ENCODE measurements around the gene NTM. TPM values are rescaled to one million over a fixed set of nuclear protein-coding genes. Genes with fewer than 3 reads are reported as not detected.

The NTM gene
- polyA plus RNA-seq, 4 donors = 0.94 to 3.1 (median 1.4) TPM; not detected in 1

DNA sequence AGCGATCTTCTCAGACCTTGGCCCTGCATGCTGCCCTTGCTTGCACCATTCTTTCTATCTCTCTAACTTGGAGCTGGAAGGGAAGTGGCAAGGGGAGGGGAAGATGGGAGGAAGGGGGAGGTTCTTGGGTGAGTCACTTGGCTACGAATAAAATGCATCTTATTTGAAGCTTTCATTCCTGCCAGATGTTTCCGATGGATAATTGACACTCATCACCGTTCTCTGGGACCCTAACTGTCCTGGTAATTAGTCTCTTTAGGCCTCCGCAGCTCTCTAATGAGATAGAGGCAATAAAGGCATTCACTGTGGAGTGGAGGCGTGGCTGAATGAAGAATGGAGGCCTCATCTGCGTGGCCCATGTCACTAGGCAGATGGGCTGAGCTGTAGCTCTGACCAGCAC, 960.1 kb downstream of the NTM start:
- FAIRE-seq (no peak), DNase-seq (no peak)
- 67 to 75% (median 69%) methylated on average over 7 of the region's 7 CpGs for WGBS, 3 donors
- H3K27me3 ChIP-seq (ENCODE audit: control insufficient read depth in 3 of 3, insufficient read depth in 3 of 3, low read length in 3 of 3) = no peaks in the 10 kb centered on the region
- H3K9me3 ChIP-seq (ENCODE audit: control insufficient read depth in 2 of 2, insufficient read depth in 1 of 2, low read depth in 1 of 2, low read length in 1 of 2) = no peaks in the 10 kb centered on the region
- no peak overlapping the region for H3K27ac ChIP-seq (ENCODE audit: low read depth in 1 of 3, low read length in 2 of 3)
- H3K4me1 ChIP-seq (ENCODE audit: control insufficient read depth in 3 of 3, insufficient read depth in 2 of 3, low read depth in 1 of 3, low read length in 2 of 3) = no peaks in the 10 kb centered on the region
- H3K36me3 ChIP-seq (ENCODE audit: control insufficient read depth in 3 of 3, insufficient read depth in 2 of 3, low read depth in 1 of 3, low read length in 3 of 3) = no peaks in the 10 kb centered on the region
- H3K4me3 ChIP-seq (ENCODE audit: low read depth in 1 of 3, low read length in 3 of 3) = no peak overlapping the region

DNA sequence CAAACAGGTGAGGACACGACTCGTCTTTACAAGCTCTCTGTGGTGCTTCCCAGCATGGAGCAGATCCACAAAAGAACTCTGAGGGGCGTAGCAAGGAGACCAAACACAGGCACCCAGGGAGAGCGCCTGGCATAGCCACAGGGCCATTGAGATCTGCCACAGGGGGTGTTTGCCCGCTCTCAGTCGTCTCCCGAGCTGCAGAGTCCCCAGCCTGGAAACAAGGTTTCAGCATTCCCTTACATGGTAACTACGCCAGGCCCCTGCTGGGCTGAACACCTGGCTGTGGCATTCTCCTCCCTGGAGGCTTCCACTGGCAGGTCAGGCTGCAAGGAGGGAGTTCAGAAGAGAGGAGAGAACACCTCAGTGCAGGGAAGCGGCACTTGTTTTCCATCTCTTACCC, 962.1 kb downstream of the NTM start:
- DNase-seq (no peak), FAIRE-seq (no peak)
- Histone ChIP-seq H3K4me1 (ENCODE audit: control insufficient read depth in 3 of 3, insufficient read depth in 2 of 3, low read depth in 1 of 3, low read length in 2 of 3) (no peaks in the 10 kb centered on the region), H3K9me3 (ENCODE audit: control insufficient read depth in 2 of 2, insufficient read depth in 1 of 2, low read depth in 1 of 2, low read length in 1 of 2) (no peaks in the 10 kb centered on the region), H3K27me3 (ENCODE audit: control insufficient read depth in 3 of 3, insufficient read depth in 3 of 3, low read length in 3 of 3) (no peaks in the 10 kb centered on the region), H3K27ac (ENCODE audit: low read depth in 1 of 3, low read length in 2 of 3) (no peak overlapping the region), H3K36me3 (ENCODE audit: control insufficient read depth in 3 of 3, insufficient read depth in 2 of 3, low read depth in 1 of 3, low read length in 3 of 3) (no peaks in the 10 kb centered on the region), H3K4me3 (ENCODE audit: low read depth in 1 of 3, low read length in 3 of 3) (no peak overlapping the region)
- 63 to 68% (median 67%) methylated on average over 9 of the region's 9 CpGs for WGBS, 3 donors

DNA sequence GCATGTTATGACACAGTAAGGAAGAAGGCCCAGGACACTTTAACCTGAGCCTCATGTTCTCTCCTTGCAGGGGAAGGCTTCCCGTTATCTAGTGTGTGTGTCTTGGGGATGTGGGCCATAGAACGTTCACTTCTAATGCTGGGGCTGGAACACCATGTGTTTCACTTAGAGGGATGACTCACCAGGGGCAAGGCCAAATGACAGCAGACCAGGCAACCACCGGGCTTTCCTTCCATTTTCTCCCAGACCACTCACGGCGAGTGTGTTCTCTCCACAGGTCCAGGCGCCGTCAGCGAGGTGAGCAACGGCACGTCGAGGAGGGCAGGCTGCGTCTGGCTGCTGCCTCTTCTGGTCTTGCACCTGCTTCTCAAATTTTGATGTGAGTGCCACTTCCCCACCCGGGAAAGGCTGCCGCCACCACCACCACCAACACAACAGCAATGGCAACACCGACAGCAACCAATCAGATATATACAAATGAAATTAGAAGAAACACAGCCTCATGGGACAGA, 964.4 kb downstream of the NTM start:
- no peaks in the 10 kb centered on the region for H3K27me3 ChIP-seq (ENCODE audit: control insufficient read depth in 3 of 3, insufficient read depth in 3 of 3, low read length in 3 of 3)
- H3K27ac ChIP-seq (ENCODE audit: low read depth in 1 of 3, low read length in 2 of 3) = no peak overlapping the region
- 89 to 92% (median 90%) methylated on average over 15 of the region's 15 CpGs for WGBS, 3 donors
- H3K9me3 ChIP-seq (ENCODE audit: control insufficient read depth in 2 of 2, insufficient read depth in 1 of 2, low read depth in 1 of 2, low read length in 1 of 2) = no peaks in the 10 kb centered on the region
- H3K36me3 ChIP-seq (ENCODE audit: control insufficient read depth in 3 of 3, insufficient read depth in 2 of 3, low read depth in 1 of 3, low read length in 3 of 3) = no peaks in the 10 kb centered on the region
- H3K4me1 ChIP-seq (ENCODE audit: control insufficient read depth in 3 of 3, insufficient read depth in 2 of 3, low read depth in 1 of 3, low read length in 2 of 3) = no peaks in the 10 kb centered on the region
- H3K4me3 ChIP-seq (ENCODE audit: low read depth in 1 of 3, low read length in 3 of 3) = no peak overlapping the region
- DNase-seq (no peak), FAIRE-seq (no peak)

DNA sequence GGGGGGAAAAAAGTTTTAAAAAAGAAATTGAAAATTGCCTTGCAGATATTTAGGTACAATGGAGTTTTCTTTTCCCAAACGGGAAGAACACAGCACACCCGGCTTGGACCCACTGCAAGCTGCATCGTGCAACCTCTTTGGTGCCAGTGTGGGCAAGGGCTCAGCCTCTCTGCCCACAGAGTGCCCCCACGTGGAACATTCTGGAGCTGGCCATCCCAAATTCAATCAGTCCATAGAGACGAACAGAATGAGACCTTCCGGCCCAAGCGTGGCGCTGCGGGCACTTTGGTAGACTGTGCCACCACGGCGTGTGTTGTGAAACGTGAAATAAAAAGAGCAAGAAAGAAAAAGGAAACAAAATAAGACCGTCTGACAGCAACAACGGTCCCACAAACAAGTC, 964.9 kb downstream of the NTM start:
- H3K4me3 ChIP-seq (ENCODE audit: low read depth in 1 of 3, low read length in 3 of 3) = no peak overlapping the region
- 87 to 88% (median 88%) methylated on average over 14 of the region's 14 CpGs for WGBS, 3 donors
- no peaks in the 10 kb centered on the region for H3K9me3 ChIP-seq (ENCODE audit: control insufficient read depth in 2 of 2, insufficient read depth in 1 of 2, low read depth in 1 of 2, low read length in 1 of 2)
- H3K27me3 ChIP-seq (ENCODE audit: control insufficient read depth in 3 of 3, insufficient read depth in 3 of 3, low read length in 3 of 3) = no peaks in the 10 kb centered on the region
- FAIRE-seq (no peak), DNase-seq (no peak)
- no peaks in the 10 kb centered on the region for H3K36me3 ChIP-seq (ENCODE audit: control insufficient read depth in 3 of 3, insufficient read depth in 2 of 3, low read depth in 1 of 3, low read length in 3 of 3)
- no peaks in the 10 kb centered on the region for H3K4me1 ChIP-seq (ENCODE audit: control insufficient read depth in 3 of 3, insufficient read depth in 2 of 3, low read depth in 1 of 3, low read length in 2 of 3)
- no peak overlapping the region for H3K27ac ChIP-seq (ENCODE audit: low read depth in 1 of 3, low read length in 2 of 3)

DNA sequence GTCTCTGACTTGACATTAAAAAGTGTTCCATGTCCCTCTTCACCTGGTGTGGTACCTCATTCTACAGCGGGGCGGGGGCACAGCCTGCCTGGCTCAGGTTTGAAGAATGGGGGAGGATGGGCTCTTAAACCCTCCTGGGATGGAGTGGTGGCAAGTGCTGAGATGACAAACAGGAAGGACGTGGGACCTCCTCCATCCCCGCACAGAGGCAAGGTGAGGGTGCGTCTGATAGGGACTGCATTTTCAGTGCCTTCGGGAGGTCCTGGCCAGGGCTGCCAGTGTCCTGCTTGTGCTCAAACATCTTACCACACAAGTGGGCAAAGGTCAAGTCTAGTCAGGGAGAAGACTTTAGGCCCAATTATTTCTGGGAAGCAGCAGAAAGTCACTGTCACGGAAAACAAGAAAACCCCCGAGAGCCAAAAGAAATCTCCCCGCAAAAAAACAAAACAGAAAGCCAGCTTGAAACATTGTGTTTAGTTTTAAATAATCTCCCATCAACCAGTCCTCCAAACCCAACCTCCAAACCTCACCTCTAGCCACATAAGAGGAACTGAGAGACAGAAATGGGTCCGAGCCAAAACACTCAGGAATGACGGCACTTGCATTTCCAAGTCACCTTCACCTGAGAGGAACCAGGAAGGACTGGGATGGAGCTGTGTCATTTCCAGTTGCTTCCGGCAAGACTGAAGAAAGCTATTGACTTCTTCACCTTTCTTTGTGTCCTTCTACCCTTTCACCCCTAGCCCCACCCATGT, 966.5 kb downstream of the NTM start:
- FAIRE-seq (no peak), DNase-seq (no peak)
- H3K27ac ChIP-seq (ENCODE audit: low read depth in 1 of 3, low read length in 2 of 3) = no peak overlapping the region
- H3K9me3 ChIP-seq (ENCODE audit: control insufficient read depth in 2 of 2, insufficient read depth in 1 of 2, low read depth in 1 of 2, low read length in 1 of 2) = no peaks in the 10 kb centered on the region
- 81 to 83% (median 82%) methylated on average over 12 of the region's 12 CpGs for WGBS, 3 donors
- H3K4me3 ChIP-seq (ENCODE audit: low read depth in 1 of 3, low read length in 3 of 3) = no peak overlapping the region
- no peaks in the 10 kb centered on the region for H3K36me3 ChIP-seq (ENCODE audit: control insufficient read depth in 3 of 3, insufficient read depth in 2 of 3, low read depth in 1 of 3, low read length in 3 of 3)
- no peaks in the 10 kb centered on the region for H3K27me3 ChIP-seq (ENCODE audit: control insufficient read depth in 3 of 3, insufficient read depth in 3 of 3, low read length in 3 of 3)
- H3K4me1 ChIP-seq (ENCODE audit: control insufficient read depth in 3 of 3, insufficient read depth in 2 of 3, low read depth in 1 of 3, low read length in 2 of 3) = no peaks in the 10 kb centered on the region

- FAIRE-seq = no peak
- Histone ChIP-seq H3K4me1 (ENCODE audit: control insufficient read depth in 3 of 3, insufficient read depth in 2 of 3, low read depth in 1 of 3, low read length in 2 of 3) (no peaks in the 10 kb centered on the region), H3K27me3 (ENCODE audit: control insufficient read depth in 3 of 3, insufficient read depth in 3 of 3, low read length in 3 of 3) (no peaks in the 10 kb centered on the region), H3K9me3 (ENCODE audit: control insufficient read depth in 2 of 2, insufficient read depth in 1 of 2, low read depth in 1 of 2, low read length in 1 of 2) (no peaks in the 10 kb centered on the region), H3K27ac (ENCODE audit: low read depth in 1 of 3, low read length in 2 of 3) (no peak overlapping the region), H3K36me3 (ENCODE audit: control insufficient read depth in 3 of 3, insufficient read depth in 2 of 3, low read depth in 1 of 3, low read length in 3 of 3) (no peaks in the 10 kb centered on the region), H3K4me3 (ENCODE audit: low read depth in 1 of 3, low read length in 3 of 3) (no peak overlapping the region)
- DNase-seq = no peak
- WGBS, 3 donors = 23 to 61% (median 40%) methylated on average over 2 of the region's 2 CpGs
These were observed 967.5 kb downstream of the NTM start for GRCh38 chr11:132337819-132338416.

GRCh38 chr11:132342408-132342807, 972.0 kb downstream of the NTM start:
- Histone ChIP-seq H3K4me3 (ENCODE audit: low read depth in 1 of 3, low read length in 3 of 3) (no peak overlapping the region), H3K27ac (ENCODE audit: low read depth in 1 of 3, low read length in 2 of 3) (no peak overlapping the region), H3K36me3 (ENCODE audit: control insufficient read depth in 3 of 3, insufficient read depth in 2 of 3, low read depth in 1 of 3, low read length in 3 of 3) (no peaks in the 10 kb centered on the region), H3K9me3 (ENCODE audit: control insufficient read depth in 2 of 2, insufficient read depth in 1 of 2, low read depth in 1 of 2, low read length in 1 of 2) (no peaks in the 10 kb centered on the region), H3K27me3 (ENCODE audit: control insufficient read depth in 3 of 3, insufficient read depth in 3 of 3, low read length in 3 of 3) (no peaks in the 10 kb centered on the region), H3K4me1 (ENCODE audit: control insufficient read depth in 3 of 3, insufficient read depth in 2 of 3, low read depth in 1 of 3, low read length in 2 of 3) (no peaks in the 10 kb centered on the region)
- 63 to 71% (median 69%) methylated on average over 3 of the region's 3 CpGs for WGBS, 3 donors
- DNase-seq (no peak), FAIRE-seq (no peak)

DNA sequence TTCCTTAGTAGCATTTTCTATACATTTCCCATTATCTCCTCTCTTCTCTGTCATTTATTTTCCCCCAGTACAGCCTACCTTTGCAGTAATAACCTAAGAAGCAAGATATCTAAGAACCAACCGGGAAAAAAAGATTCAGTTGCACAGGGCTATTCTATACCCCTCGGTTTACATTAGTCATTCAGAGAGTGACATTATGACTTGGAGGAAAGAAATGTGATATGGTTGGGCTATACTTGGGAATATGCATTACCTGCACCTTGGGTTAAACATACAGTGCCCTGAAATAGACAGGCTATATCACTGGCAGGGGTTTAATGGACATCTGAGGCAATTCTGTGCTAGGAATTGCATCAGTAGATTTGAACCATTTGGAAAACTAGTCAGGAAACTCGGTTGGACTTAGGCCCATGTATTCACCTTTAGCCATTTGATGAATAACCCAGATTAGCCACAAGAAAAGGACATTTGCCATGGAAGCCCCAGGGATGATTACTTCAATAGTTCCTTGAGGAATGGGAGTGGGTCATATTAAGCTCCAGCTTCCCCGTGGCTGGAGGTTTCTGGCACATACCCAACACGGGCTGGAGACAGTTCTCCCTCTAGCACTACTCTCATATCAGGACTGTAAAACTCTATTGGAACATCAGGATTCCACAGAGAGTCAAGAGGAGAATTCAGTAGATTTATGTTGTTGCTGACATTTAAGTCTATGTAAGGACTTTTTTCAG, 973.2 kb downstream of the NTM start:
- 47 to 49% (median 47%) methylated on average over 5 of the region's 5 CpGs for WGBS, 3 donors
- Histone ChIP-seq H3K36me3 (ENCODE audit: control insufficient read depth in 3 of 3, insufficient read depth in 2 of 3, low read depth in 1 of 3, low read length in 3 of 3) (no peaks in the 10 kb centered on the region), H3K4me3 (ENCODE audit: low read depth in 1 of 3, low read length in 3 of 3) (no peak overlapping the region), H3K27ac (ENCODE audit: low read depth in 1 of 3, low read length in 2 of 3) (no peak overlapping the region), H3K4me1 (ENCODE audit: control insufficient read depth in 3 of 3, insufficient read depth in 2 of 3, low read depth in 1 of 3, low read length in 2 of 3) (no peaks in the 10 kb centered on the region), H3K9me3 (ENCODE audit: control insufficient read depth in 2 of 2, insufficient read depth in 1 of 2, low read depth in 1 of 2, low read length in 1 of 2) (no peaks in the 10 kb centered on the region), H3K27me3 (ENCODE audit: control insufficient read depth in 3 of 3, insufficient read depth in 3 of 3, low read length in 3 of 3) (peaks cover 0 to 1% (median 0%) of the 10 kb centered on the region in 3 donors)
- FAIRE-seq (no peak), DNase-seq (no peak)

All from small intestine (tissue), 7 donors.